ENCODE results near the gene KRT2.

- TF ChIP-seq CEBPB (IDR thresholded peaks at IDR 0.05; ENCODE audit: low read depth, low read length) (no peak), CHD1 (IDR thresholded peaks at IDR 0.05; ENCODE audit: low read depth, low read length) (no peak), CTCF (conservative IDR thresholded peaks at IDR 0.05; ENCODE audit: low read depth, low read length) (no peak), POLR2A (IDR thresholded peaks at IDR 0.05; ENCODE audit: low read depth, low read length) (no peak), MAFK (IDR thresholded peaks at IDR 0.05; ENCODE audit: low read depth, low read length) (no peak), SMC3 (IDR thresholded peaks at IDR 0.05; ENCODE audit: low read depth, low read length) (no peak), RAD21 (IDR thresholded peaks at IDR 0.05; ENCODE audit: low read length) (no peak)
These were observed 51.5 kb downstream of the KRT2 start for GRCh38 chr12:52600475-52600874.

All from IMR-90 (cell line).